Endothelial cell of umbilical vein (primary cell): Measurements from ENCODE around the gene POLR2C. TPM values are rescaled to one million over a fixed set of nuclear protein-coding genes. Genes with fewer than 3 reads are reported as not detected.

ENCODE experiments used
- BruUV-seq: library from RNA; stranded (reverse); fragments of 400-500 nt; replicated peaks from 2 replicates; lab custom pipeline; 2021; lab: Mats Ljungman, UMichigan
- CTCF ChIA-PET: fragments of 300-600, 350-600 bp; sonication (Branson Sonifier 250); formaldehyde crosslinking; loops from one replicate; lab custom pipeline; 2021; ENCODE audit warnings: antibody characterized with exemption, inconsistent platforms; lab: Charles Lee
- POLR2A ChIA-PET: fragments of 300-600, 350-600 bp; sonication (Branson Sonifier 250); formaldehyde crosslinking; loops from one replicate; lab custom pipeline; 2021; ENCODE audit warnings: antibody characterized with exemption, inconsistent platforms; lab: Charles Lee
- DNase-seq: peaks from one replicate; pipeline ENCODE4 v3.0.0-alpha.2; 2011; ENCODE audit warnings: low read depth, low spot score
- FAIRE-seq: peaks from 2 replicates; lab custom pipeline; 2011; peaks lifted over from hg19 to GRCh38; lab: Jason Lieb, UNC
- H2AFZ ChIP-seq: 2 replicates; pipeline ENCODE4 v1.6.0; 2012; ENCODE audit warnings: low read depth, low read length, control low read depth, inconsistent platforms
- H3K27ac ChIP-seq: 2 replicates; pipeline ENCODE4 v1.5.1; 2011; ENCODE audit warnings: low read depth, mild to moderate bottlenecking, control low read depth, low read length, moderate library complexity; ENCODE audit not compliant: insufficient read depth
- H3K27me3 ChIP-seq, 2 experiments: 2 replicates each; pipeline versions ENCODE4 v1.6.0 to v1.6.1; 2011; ENCODE audit warnings: low read length in 2 of 2, mixed read lengths in 1 of 2; ENCODE audit not compliant: control insufficient read depth in 2 of 2, insufficient read depth in 2 of 2
- H3K36me3 ChIP-seq, 2 experiments: 2 replicates in 1 of 2; 3 replicates in 1 of 2; pipeline ENCODE4 v1.5.1; 2011; ENCODE audit warnings: low read length in 2 of 2, mild to moderate bottlenecking in 1 of 2, moderate library complexity in 1 of 2; ENCODE audit not compliant: control insufficient read depth in 2 of 2, insufficient read depth in 2 of 2; ENCODE audit errors: extremely low read depth in 1 of 2
- H3K4me1 ChIP-seq: 3 replicates; pipeline ENCODE4 v1.5.1; 2011; ENCODE audit warnings: mild to moderate bottlenecking, low read length; ENCODE audit not compliant: control insufficient read depth, insufficient read depth; ENCODE audit errors: extremely low read depth
- H3K4me2 ChIP-seq: 2 replicates; pipeline ENCODE4 v1.6.1; 2011; ENCODE audit warnings: low read length, control low read depth, mixed read lengths; ENCODE audit not compliant: insufficient read depth
- H3K4me3 ChIP-seq, 3 experiments: fragments of 200-600 bp in 1 of 3; sonication (generic), shearing (Covaris generic) in 1 of 3; replicated peaks in 1 of 3; 2 replicates each; pipeline ENCODE4 v1.5.1; 2011 to 2016; ENCODE audit warnings: control low read depth in 3 of 3, low read length in 3 of 3, mild to moderate bottlenecking in 2 of 3, inconsistent platforms in 1 of 3, low read depth in 1 of 3, moderate library complexity in 1 of 3; ENCODE audit not compliant: insufficient read depth in 1 of 3
- H3K79me2 ChIP-seq: 2 replicates; pipeline ENCODE4 v1.6.0; 2012; ENCODE audit warnings: low read length, inconsistent platforms; ENCODE audit not compliant: control insufficient read depth, insufficient read depth
- H3K9ac ChIP-seq: replicated peaks from 2 replicates; pipeline ENCODE3; 2011; ENCODE audit warnings: low read length, control low read depth; ENCODE audit not compliant: insufficient read depth; ENCODE audit errors: extremely low read depth
- H3K9me1 ChIP-seq: replicated peaks from 3 replicates; pipeline ENCODE4 v1.6.0; 2011; ENCODE audit warnings: mild to moderate bottlenecking, low read length; ENCODE audit not compliant: control insufficient read depth, insufficient read depth; ENCODE audit errors: extremely low read depth
- H3K9me3 ChIP-seq: replicated peaks from 2 replicates; pipeline ENCODE4 v1.5.1; 2012; ENCODE audit warnings: low read length, inconsistent platforms; ENCODE audit not compliant: control insufficient read depth, insufficient read depth
- H4K20me1 ChIP-seq: replicated peaks from 2 replicates; pipeline ENCODE3; 2011; ENCODE audit warnings: mild to moderate bottlenecking, low read length; ENCODE audit not compliant: control insufficient read depth, insufficient read depth; ENCODE audit errors: extremely low read depth
- EZH2 ChIP-seq: IDR thresholded peaks from 2 replicates; pipeline ENCODE4 v1.6.1; 2012; ENCODE audit warnings: borderline replicate concordance, low read depth, mild to moderate bottlenecking, moderate library complexity, low read length, inconsistent platforms; ENCODE audit not compliant: severe bottlenecking
- FOS ChIP-seq: IDR thresholded peaks from 2 replicates; pipeline ENCODE4 v1.6.1; 2011; ENCODE audit warnings: mild to moderate bottlenecking, low read length, moderate library complexity, borderline replicate concordance; ENCODE audit not compliant: insufficient read depth
- GATA2 ChIP-seq: IDR thresholded peaks from 2 replicates; pipeline ENCODE4 v1.7.0; 2011; ENCODE audit warnings: low read depth, mild to moderate bottlenecking, moderate library complexity, mixed read lengths, low read length; ENCODE audit not compliant: insufficient read length, insufficient read depth
- JUN ChIP-seq: IDR thresholded peaks from 2 replicates; pipeline ENCODE4 v1.6.1; 2011; ENCODE audit warnings: borderline replicate concordance, low read depth; ENCODE audit not compliant: insufficient read length, insufficient read depth
- MYC ChIP-seq: IDR thresholded peaks from one replicate; pipeline ENCODE4 v1.6.1; 2011; ENCODE audit warnings: mild to moderate bottlenecking, low read depth, low read length
- POLR2A ChIP-seq: IDR thresholded peaks from 2 replicates; pipeline ENCODE4 v1.6.1; 2012; ENCODE audit warnings: low read depth, mild to moderate bottlenecking, control low read depth, low read length
- POLR2AphosphoS5 ChIP-seq: IDR thresholded peaks from 2 replicates; pipeline ENCODE4 v1.6.1; 2012; ENCODE audit warnings: low read depth, mild to moderate bottlenecking, control low read depth, low read length, moderate library complexity; ENCODE audit not compliant: insufficient read depth
- dilution Hi-C: fragments of 300-500 bp; cut with MboI; formaldehyde crosslinking; loops from one replicate; pipeline ENCODE4 v1.15.0; 2019; ENCODE audit warnings: low sequenced_read_pairs; ENCODE audit not compliant: extremely low pct_ligation_motif_present
- intact Hi-C: fragments of 100-400 bp; cut with micrococcal nuclease; formaldehyde crosslinking; loops from one replicate; pipeline ENCODE4 v1.10.0; 2022
- polyA plus RNA-seq, 4 experiments: library from polyadenylated mRNA; depleted of rRNA in 3 of 4; stranded (reverse) in 3 of 4; unstranded in 1 of 4; fragments of >200 nt; gene quantifications; 2 replicates each; pipeline versions ENCODE4 v1.2.1 to v1.2.3, GENCODE V29; 2011 to 2012; ENCODE audit warnings: missing spikeins in 1 of 4
- total RNA-seq: library from RNA; stranded (reverse); gene quantifications from 2 replicates; pipeline ENCODE4 v1.2.3, GENCODE V29; 2021
- TF ChIP-seq, protein P1 (sequence below): IDR thresholded peaks from 2 replicates; pipeline ENCODE4 v1.6.1; 2011; ENCODE audit not compliant: insufficient read depth, insufficient read length
- TF ChIP-seq, protein P2 (sequence below), 2 donors: IDR thresholded peaks; 1 replicate in 1 of 2; 2 replicates in 1 of 2; pipeline ENCODE4 v1.5.1; 2011; ENCODE audit warnings: low read length in 2 of 2, mild to moderate bottlenecking in 2 of 2, moderate library complexity in 2 of 2, control low read depth in 1 of 2, inconsistent platforms in 1 of 2, low read depth in 1 of 2; ENCODE audit not compliant: insufficient read depth in 1 of 2; ENCODE audit errors: extremely low read depth in 1 of 2

POLR2C gene
- total and polyA plus RNA-seq, 2 donors (not counting 3 experiments of a cell fraction or from before 2014, with no cell fraction given) = 65.2 to 129 TPM

DNA sequence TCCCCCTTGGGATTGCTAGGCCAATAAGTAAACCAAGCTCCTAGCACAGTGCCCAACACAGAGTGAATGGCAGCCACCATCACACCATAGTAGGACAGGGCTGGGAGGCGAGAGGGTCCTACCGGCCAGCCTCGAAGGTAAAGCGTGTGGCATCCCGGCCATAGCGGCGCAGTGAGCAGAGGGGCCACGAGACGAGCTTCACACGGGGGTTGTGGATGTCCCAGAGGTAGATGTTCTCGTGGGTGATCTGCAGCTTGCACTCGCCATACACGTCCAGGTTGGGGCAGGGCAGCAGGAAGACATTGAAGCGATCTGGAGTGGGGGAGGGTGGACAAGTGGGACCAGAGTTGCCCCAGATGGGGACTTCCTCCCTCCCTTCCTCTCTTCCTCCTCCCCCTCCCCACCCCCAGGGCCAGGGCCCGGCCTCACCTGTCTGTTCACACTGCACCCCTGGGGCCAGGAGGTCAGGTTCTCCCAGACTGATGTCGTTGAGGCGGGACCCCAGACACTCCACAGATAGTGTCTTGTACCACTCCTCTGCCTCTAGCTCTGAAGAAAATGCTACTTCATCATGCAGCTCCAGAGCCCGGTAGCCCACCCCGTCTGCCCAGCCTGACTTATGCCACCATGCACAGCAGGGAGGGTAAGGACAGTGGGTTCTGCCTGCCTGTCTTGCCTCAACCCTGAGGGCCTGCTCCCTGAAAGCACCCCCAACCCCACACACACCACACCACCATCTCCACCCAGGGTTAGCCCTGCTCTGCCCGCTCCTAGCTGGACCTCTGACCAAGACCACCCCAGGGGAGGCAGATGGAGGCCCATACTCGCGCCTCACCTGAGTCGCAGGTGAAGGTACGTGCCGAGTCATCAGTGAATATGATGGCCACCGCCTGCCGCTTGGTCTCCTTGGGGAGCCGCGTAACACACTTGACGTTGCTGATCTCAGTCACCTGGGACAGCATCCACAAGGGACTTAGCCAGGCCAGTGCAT is 12.5 kb downstream of the POLR2C start:
- BruUV-seq = no TSS peak
- ChIA-PET CTCF (interaction anchor here (0.6 to 4.8 kb wide), 7 partner anchors 12 to 121 kb away, joined by 3 to 25 read pairs (median 4); partner anchors contain the start of genes CCDC102A, CIAPIN1 and POLR2C), POLR2A (interaction anchor here (0.6 to 0.7 kb wide), 2 partner anchors 8 to 565 kb away, joined by 3 to 8 read pairs; no protein-coding TSS in a partner anchor)
- Histone ChIP-seq H3K9ac (no peak overlapping the region), H3K36me3 (peaks cover under 1 to 36% of the 10 kb centered on the region in 2 experiments), H3K27ac (no peak overlapping the region), H3K9me3 (no peaks in the 10 kb centered on the region), H3K4me2 (no peak overlapping the region), H3K4me1 (peaks cover 33% of the 10 kb centered on the region), H2AFZ (no peak overlapping the region), H3K9me1 (no peaks in the 10 kb centered on the region), H3K4me3 (no peak overlapping the region), H4K20me1 (no peaks in the 10 kb centered on the region), H3K27me3 (no peaks in the 10 kb centered on the region), H3K79me2 (peaks cover 15% of the 10 kb centered on the region)
- FAIRE-seq (no peak), DNase-seq (no peak)
- dilution Hi-C loops (no loop called here), intact Hi-C loops (loop anchor here (10.0 kb wide), 1 partner anchor 170 kb away; no protein-coding TSS in a partner anchor)
- TF ChIP-seq, protein P1, sequence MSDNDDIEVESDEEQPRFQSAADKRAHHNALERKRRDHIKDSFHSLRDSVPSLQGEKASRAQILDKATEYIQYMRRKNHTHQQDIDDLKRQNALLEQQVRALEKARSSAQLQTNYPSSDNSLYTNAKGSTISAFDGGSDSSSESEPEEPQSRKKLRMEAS = no peak
- TF ChIP-seq EZH2 = no peak
- no peak for TF ChIP-seq GATA2
- no peak for TF ChIP-seq JUN
- TF ChIP-seq, protein P2, sequence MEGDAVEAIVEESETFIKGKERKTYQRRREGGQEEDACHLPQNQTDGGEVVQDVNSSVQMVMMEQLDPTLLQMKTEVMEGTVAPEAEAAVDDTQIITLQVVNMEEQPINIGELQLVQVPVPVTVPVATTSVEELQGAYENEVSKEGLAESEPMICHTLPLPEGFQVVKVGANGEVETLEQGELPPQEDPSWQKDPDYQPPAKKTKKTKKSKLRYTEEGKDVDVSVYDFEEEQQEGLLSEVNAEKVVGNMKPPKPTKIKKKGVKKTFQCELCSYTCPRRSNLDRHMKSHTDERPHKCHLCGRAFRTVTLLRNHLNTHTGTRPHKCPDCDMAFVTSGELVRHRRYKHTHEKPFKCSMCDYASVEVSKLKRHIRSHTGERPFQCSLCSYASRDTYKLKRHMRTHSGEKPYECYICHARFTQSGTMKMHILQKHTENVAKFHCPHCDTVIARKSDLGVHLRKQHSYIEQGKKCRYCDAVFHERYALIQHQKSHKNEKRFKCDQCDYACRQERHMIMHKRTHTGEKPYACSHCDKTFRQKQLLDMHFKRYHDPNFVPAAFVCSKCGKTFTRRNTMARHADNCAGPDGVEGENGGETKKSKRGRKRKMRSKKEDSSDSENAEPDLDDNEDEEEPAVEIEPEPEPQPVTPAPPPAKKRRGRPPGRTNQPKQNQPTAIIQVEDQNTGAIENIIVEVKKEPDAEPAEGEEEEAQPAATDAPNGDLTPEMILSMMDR (IDR thresholded peaks at IDR 0.05; ENCODE audit: extremely low read depth in 1 of 2, insufficient read depth in 1 of 2, low read depth in 1 of 2, low read length in 2 of 2) = no peak
- TF ChIP-seq POLR2AphosphoS5 = no peak
- no peak for TF ChIP-seq FOS
- TF ChIP-seq POLR2A = no peak
- no peak for TF ChIP-seq MYC
